GM21825 (cell line): ENCODE measurements around the gene RIPK4.

Source experiments
- ATAC-seq: cut with Tn5 transposase; IDR thresholded peaks from one replicate; pipeline ENCODE4 v1.9.1; 2021; ENCODE audit warnings: mild to moderate bottlenecking, moderate library complexity; ENCODE audit not compliant: unreplicated experiment

Gene RIPK4

GRCh38 chr21:41766883-41767605 lies at the start of gene RIPK4:
RIPK4 (minus strand) TSS chr21:41767052; CDS start chr21:41767041, 11 bp downstream.
- no peak for ATAC-seq

DNA sequence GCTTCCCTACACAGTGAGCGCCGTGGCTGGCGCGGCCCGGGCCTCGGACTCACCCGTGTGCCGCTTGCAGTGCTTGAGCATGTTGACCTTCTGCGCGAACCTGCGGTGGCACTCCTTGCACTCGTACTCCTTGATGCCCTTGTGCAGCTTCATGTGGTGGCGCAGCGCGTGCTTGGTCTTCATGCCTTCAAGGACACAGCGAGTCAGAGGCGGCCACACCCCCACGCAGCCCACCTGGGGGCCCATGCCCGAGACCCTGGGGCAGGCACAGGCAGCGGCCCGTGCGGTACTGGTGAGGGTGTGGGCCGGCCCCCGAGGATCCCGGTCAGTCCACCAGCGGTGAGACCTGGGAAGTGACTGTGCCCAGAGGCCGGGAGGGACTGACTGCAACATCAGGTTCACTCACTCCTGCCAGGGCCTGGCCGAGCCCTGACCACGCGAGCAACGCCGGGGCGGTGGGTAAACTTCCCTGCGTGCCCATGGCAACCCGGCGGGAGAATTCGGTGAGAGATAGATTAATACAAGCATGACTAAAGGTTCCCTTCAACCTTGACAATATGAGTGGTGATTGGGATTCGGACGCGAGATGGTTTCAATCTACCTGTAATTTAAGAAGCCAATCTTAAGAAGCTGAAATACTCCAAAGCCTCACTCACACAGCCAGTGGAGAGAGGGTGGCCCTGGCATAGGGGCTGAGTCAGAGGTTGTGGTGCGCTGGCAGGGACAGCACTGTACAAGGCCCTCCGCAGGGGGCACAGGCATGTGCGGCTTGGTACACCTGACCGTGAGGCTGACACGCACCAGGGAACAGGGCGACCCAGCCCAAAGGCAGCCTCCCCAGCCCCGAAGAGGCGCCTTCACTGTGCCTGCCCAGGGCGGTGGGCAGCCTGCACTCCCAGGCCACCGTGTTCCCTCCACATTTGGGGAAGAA lies 49.1 kb upstream of the RIPK4 start:
- no peak for ATAC-seq

DNA sequence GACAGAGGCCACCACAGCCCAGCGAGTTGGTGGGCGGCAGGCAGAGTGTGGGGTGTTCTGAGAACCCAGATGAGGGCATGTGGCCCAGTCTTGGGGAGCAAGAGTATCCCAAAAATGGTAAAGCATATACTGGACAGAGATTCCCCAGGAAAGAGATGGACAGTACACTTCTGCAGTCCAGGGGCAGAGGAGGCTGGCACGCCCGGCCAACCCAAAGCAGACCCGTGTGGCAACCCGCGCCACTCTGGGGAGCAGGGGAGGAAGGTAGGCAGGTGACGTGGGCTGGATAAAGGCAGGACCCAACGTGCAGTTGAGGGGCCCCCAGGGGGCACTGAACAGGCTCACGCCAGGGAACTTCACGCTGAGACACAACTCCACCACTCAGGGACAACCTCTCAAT lies 46.4 kb upstream of the RIPK4 start:
- ATAC-seq: no peak

- no peak for ATAC-seq
These were observed 45.8 kb upstream of the RIPK4 start for GRCh38 chr21:41812679-41813078.

GRCh38 chr21:41810597-41810932 lies 43.7 kb upstream of the RIPK4 start:
- ATAC-seq: no peak

- no peak for ATAC-seq
These were observed 43.2 kb upstream of the RIPK4 start for GRCh38 chr21:41809891-41810596.

DNA sequence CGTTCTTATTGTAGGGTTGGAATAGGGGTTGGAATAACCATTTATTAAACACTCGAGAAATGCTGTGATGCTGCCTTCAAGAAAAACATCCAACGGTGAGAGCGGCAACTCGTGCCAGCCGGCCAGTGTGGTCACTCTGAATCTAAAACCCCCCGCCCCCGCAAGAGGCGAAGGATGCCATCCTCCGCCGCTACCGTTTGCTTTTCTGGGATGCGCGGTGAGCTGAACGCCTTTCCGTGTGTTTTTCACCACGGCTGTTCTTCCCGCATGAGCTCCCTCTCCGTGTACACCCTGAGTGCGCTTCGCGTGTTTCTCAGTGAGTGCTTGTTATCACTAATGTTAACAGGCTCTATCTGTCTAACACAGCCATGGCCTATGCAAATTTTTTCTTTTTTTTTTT lies 42.0 kb upstream of the RIPK4 start:
- no peak for ATAC-seq

DNA sequence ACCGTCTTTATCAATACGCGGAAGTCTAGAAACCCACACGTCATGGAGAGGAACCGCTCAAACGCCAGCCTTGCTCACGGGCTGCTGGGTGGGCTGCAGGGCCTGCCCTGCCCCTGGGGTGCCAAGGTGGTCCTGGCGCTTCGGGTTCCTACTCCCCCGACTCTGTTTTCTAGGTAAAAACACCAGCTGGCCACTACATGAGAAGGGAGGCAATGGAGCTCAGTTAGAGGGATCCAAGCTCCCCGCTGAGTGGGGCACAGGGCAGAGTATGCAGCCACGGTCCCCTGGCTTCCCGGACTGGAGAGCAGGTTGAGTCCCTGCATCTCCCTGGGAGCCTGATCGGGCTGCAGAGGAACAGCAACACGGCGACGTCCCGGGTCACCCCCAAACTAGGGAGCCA lies 41.2 kb upstream of the RIPK4 start:
- no peak for ATAC-seq

- ATAC-seq: no peak
These were observed 39.9 kb upstream of the RIPK4 start for GRCh38 chr21:41806773-41807172.

DNA sequence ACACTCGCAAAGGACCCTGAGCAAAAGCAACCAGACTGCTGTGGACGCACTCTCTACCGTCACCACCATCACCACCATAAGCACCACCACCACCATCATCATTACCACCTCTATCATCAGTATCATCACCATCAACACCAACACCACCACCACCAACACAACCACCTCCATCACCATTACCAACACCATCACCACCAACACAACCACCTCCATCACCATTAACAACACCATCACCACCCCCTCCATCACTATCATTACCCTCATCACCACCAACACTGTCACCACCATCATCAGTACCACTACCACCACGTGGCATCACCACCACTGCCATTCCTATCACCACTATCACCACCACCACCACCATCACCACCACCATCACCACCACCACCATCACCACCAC lies 38.8 kb upstream of the RIPK4 start:
- no peak for ATAC-seq

GRCh38 chr21:41805038-41805437 lies 38.2 kb upstream of the RIPK4 start:
- no peak for ATAC-seq

GRCh38 chr21:41804381-41804780 lies 37.5 kb upstream of the RIPK4 start:
- no peak for ATAC-seq

- no peak for ATAC-seq
These were observed 36.5 kb upstream of the RIPK4 start for GRCh38 chr21:41803316-41803715.

DNA sequence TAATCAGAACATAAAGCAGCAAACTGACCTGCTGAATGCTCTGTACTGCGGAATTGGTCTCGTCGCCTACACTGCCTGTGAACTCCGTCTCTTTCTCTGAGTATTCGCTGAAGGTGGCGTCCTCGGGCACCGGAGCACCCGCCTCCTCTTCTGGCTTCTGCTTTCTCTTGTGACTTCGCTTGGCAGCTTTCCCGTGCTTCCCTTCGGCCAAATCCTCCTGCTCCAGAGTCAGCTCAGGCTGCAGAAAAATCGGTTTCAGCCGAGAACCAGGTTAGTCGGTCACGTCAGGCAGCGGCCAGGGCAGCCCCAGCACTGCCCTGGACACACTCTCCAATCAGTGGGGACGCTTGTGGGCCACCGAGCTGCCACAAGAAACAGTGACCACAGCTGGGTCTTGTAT lies 35.8 kb upstream of the RIPK4 start:
- ATAC-seq: no peak

DNA sequence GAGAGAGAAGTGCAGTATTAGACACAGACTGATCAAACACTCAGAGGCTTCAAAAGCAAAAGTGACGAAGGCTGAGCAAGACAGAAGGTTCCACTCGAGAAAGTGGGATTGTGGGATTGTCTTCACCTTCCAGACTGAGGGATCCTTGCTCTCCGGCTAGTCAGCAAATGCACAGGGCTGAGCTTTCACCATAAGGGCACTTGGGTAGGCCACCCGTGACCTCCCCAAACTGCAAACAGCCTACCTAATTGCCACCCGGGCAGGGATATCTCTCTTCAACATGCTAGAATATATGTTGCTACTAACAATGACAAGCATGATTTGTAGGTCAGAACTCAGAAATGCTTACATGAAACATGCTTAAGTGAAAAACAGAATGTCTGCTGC lies 35.3 kb upstream of the RIPK4 start:
- ATAC-seq: no peak

DNA sequence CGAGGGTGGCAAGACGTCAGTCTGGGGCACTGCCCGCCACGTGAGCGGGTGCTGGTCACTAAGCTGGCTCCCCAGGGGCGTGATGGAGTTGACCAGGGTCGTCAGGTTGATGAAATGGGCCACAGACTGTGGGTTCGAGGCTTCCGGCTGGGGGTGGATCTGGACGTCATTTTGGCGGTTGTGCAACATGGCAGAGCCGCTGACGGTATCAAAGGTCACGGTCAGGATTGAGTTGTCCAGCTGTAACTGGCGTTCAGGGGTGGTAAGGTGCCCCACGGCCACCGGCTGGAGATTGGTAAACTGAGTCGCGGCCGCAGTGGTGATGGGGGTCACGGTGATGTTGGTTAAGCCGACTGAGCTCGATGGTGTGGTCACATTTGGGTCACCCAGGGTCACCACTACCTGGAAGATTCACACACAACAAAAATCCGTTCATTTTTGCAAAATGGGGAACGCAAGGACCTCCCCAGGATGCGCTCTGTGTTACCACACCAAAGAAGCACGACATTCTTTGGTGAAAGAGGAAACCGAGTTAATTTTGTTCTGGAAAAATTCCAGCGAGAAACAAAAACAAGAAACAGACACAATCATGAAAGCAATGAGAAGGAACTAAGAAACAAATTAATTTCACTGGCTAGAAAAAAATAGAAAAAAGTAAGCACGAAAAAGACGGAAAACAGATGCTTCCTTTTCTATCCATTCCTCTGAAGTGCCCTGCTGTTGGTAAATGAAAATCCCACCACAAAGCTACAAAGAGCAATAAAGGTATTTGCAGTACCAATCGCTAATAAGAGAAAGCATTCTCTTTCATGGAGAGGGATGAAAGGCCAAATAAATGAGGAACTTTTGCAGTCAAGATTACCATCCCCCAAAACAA lies 34.7 kb upstream of the RIPK4 start:
- ATAC-seq: no peak

DNA sequence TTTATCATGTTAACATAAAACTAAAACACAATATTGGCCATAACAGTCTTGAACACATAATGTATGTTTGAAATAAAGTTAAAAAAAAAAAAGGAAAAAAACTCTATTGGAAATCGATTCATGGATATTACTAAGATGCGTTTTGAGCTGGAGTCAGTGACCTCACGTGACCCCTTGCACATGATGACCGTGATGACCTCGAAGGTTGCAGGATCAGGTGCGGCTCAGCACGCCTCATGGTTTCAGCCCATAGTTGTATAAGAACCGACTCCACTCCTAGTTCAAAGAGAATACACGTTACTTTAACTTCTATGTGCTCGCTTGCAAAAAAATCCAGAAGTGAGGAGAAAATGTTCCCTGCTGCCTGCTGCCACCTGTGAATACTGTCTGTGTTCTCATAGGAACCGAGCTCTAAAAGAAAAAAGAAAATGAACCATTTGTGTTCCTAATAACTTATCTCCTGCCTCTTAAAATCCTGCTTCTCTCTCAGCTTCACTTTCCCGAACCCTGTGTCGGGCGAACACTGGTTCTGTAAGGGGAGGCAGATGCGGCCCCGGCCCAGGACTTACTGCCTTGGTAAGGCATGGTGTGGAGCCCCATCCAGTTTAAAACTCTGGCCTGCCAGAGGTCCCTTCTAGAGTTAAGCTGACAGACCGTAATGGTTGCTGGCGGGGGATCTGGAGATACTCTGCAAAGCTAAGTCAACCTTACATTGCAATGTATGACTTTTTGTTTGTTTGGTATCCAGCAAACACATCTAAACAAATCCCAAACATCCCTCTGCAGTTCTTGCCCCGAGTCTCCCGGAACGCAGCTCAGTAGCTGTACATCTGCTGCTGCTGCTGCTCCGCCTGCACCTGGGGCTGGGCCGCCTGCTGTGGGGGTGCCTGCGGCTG lies 33.8 kb upstream of the RIPK4 start:
- no peak for ATAC-seq

GRCh38 chr21:41799763-41800162 lies 32.9 kb upstream of the RIPK4 start:
- no peak for ATAC-seq

GRCh38 chr21:41798326-41798725 lies 31.5 kb upstream of the RIPK4 start:
- ATAC-seq: no peak
